ENCODE data around the gene PRKCE. TPM values are rescaled to one million over a fixed set of nuclear protein-coding genes. Genes with fewer than 3 reads are reported as not detected.

The PRKCE gene
- total RNA-seq, 1 experiment from 2014 or later = 17.7 TPM

DNA sequence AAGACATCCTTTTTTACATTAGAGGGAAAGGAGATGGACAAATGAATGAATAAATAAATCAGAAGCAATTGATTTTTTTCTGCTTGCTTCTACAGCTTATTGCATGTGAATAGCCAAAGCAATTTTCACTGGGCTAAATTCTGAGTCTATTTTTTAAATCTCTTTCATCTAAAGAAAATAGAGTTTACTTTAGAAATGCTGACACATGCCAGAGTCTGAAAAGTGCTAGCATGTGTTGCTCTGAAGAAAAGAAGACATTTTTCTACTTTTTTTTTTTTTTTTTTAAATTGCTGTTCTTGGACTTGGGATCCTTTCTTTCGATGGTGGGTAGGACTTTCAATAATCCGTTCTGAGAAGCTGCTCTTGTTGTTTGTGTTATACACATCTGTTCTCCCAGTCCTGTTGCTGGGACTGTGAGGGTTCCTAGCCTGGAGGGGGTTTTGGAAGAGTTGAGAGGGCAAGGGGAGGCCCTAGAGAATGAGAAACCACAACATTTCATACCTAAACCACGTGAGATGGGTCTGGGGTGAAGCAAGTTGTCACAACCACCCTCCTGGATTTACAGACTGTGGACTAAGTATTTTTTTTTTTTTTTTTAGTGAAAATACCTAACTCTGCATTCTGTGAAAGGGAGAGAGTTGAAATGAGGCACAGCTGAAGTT, 193.5 kb downstream of the PRKCE start:
- no peak overlapping the region for H3K4me3 Mint-ChIP-seq (ENCODE audit: low read depth, unreplicated experiment)
- intact Hi-C loops (cut with micrococcal nuclease; ENCODE audit: unreplicated experiment) = no loop called here
- TF ChIP-seq, protein P1, sequence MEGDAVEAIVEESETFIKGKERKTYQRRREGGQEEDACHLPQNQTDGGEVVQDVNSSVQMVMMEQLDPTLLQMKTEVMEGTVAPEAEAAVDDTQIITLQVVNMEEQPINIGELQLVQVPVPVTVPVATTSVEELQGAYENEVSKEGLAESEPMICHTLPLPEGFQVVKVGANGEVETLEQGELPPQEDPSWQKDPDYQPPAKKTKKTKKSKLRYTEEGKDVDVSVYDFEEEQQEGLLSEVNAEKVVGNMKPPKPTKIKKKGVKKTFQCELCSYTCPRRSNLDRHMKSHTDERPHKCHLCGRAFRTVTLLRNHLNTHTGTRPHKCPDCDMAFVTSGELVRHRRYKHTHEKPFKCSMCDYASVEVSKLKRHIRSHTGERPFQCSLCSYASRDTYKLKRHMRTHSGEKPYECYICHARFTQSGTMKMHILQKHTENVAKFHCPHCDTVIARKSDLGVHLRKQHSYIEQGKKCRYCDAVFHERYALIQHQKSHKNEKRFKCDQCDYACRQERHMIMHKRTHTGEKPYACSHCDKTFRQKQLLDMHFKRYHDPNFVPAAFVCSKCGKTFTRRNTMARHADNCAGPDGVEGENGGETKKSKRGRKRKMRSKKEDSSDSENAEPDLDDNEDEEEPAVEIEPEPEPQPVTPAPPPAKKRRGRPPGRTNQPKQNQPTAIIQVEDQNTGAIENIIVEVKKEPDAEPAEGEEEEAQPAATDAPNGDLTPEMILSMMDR (IDR thresholded peaks at IDR 0.05; ENCODE audit: unreplicated experiment) = no peak

DNA sequence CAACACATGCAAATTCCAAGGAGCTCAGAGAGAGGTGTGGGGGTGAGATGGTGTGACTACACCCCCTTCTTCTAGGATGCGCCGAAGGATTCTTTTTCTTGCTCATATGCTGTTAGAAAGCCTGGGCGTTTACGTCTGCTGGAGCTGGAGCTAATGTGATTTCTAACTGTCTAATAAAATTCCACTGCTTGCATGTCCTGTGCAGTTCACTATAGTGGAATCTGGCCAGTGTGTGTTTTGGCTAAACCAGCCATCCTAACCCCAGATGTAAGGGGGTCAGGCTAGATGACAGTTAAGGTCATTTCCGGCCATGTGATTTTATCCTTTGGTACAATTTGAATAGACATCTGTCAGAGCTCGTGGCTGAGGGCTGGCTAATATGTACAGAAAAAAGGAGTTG, 194.1 kb downstream of the PRKCE start:
- no peak overlapping the region for H3K4me3 Mint-ChIP-seq (ENCODE audit: low read depth, unreplicated experiment)
- H3K27ac Mint-ChIP-seq (ENCODE audit: unreplicated experiment) = no peak overlapping the region
- H3K9me3 Mint-ChIP-seq (ENCODE audit: low read depth, unreplicated experiment) = no peaks in the 10 kb centered on the region
- no peaks in the 10 kb centered on the region for H3K36me3 Mint-ChIP-seq (ENCODE audit: insufficient read depth, unreplicated experiment)
- CTCF ChIA-PET = interaction anchor here (0.6 kb wide), 1 partner anchor 256 kb away, joined by 3 read pairs; no protein-coding TSS in a partner anchor
- H3K27me3 Mint-ChIP-seq (ENCODE audit: unreplicated experiment) = no peaks in the 10 kb centered on the region
- no peak for DNase-seq
- intact Hi-C loops (cut with micrococcal nuclease; ENCODE audit: unreplicated experiment) = no loop called here
- BruUV-seq (replicated peaks) = no TSS peak
- TF ChIP-seq, protein P1 (IDR thresholded peaks at IDR 0.05; ENCODE audit: unreplicated experiment) = no peak
- H3K4me1 Mint-ChIP-seq (ENCODE audit: low read depth, unreplicated experiment) = peaks cover 10% of the 10 kb centered on the region

More for the DNA sequence above, 193.5 kb downstream of the PRKCE start:
- Mint-ChIP-seq H3K36me3 (ENCODE audit: insufficient read depth, unreplicated experiment) (no peaks in the 10 kb centered on the region), H3K27ac (ENCODE audit: unreplicated experiment) (no peak overlapping the region), H3K4me1 (ENCODE audit: low read depth, unreplicated experiment) (peaks cover 4% of the 10 kb centered on the region), H3K9me3 (ENCODE audit: low read depth, unreplicated experiment) (no peaks in the 10 kb centered on the region), H3K27me3 (ENCODE audit: unreplicated experiment) (no peaks in the 10 kb centered on the region)
- no peak for DNase-seq
- BruUV-seq (replicated peaks) = no TSS peak
- CTCF ChIA-PET = interaction anchor here (0.6 kb wide), 1 partner anchor 256 kb away, joined by 3 read pairs; no protein-coding TSS in a partner anchor

DNA sequence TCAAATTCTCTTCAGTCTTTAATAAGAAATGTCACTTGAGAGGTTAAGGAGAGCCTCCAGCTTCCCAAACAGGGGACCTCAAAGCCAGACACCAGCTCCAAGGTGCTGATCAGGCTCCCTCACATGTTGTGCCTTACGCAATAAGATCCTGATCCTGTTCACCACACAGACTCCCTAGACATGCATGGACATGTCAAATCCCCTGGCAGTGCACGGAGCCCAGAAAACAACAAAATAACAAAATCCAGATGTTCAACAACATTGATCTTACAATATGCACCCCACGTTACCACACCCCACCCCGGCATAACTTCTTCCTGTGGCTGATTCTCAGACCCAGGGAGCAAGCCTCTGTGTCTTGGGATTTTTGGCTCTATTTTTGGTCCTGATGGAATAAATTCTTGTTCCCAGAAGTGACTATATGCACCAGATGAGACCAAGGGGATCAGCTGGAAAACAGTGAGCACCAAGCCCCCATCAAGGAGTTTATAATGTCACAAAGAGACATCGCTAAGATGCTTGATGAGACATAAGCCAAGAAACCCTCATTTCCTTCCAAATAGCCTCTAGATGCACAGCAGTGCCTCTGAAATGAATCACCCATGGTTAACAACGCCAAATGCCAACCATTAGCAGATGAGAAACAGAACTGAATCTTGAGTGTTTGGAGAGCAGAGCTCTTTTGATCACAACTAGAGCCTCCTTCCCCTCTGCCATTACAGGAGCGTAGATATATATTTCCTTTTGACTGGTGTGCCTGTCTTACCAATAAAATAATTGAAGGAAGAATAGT, 198.2 kb downstream of the PRKCE start:
- no TSS peak for BruUV-seq (replicated peaks)
- TF ChIP-seq, protein P1 (IDR thresholded peaks at IDR 0.05; ENCODE audit: unreplicated experiment) = no peak
- Mint-ChIP-seq H3K27me3 (ENCODE audit: unreplicated experiment) (no peaks in the 10 kb centered on the region), H3K4me1 (ENCODE audit: low read depth, unreplicated experiment) (peaks cover 32% of the 10 kb centered on the region), H3K9me3 (ENCODE audit: low read depth, unreplicated experiment) (no peaks in the 10 kb centered on the region), H3K27ac (ENCODE audit: unreplicated experiment) (no peak overlapping the region), H3K36me3 (ENCODE audit: insufficient read depth, unreplicated experiment) (no peaks in the 10 kb centered on the region), H3K4me3 (ENCODE audit: low read depth, unreplicated experiment) (no peak overlapping the region)
- no peak for DNase-seq
- intact Hi-C loops (cut with micrococcal nuclease; ENCODE audit: unreplicated experiment) = no loop called here
- CTCF ChIA-PET = no interaction called here

GRCh38 chr2:45850558-45850957, 199.1 kb downstream of the PRKCE start:
- CTCF ChIA-PET = interaction anchor here (1.1 kb wide), 1 partner anchor 169 kb away, joined by 3 read pairs; no protein-coding TSS in a partner anchor
- intact Hi-C loops (cut with micrococcal nuclease; ENCODE audit: unreplicated experiment) = no loop called here

More at GRCh38 chr2:45850558-45850957, 199.1 kb downstream of the PRKCE start:
- Mint-ChIP-seq H3K36me3 (ENCODE audit: insufficient read depth, unreplicated experiment) (no peaks in the 10 kb centered on the region), H3K27ac (ENCODE audit: unreplicated experiment) (no peak overlapping the region), H3K27me3 (ENCODE audit: unreplicated experiment) (no peaks in the 10 kb centered on the region), H3K4me3 (ENCODE audit: low read depth, unreplicated experiment) (no peak overlapping the region), H3K4me1 (ENCODE audit: low read depth, unreplicated experiment) (peaks cover 32% of the 10 kb centered on the region), H3K9me3 (ENCODE audit: low read depth, unreplicated experiment) (no peaks in the 10 kb centered on the region)
- DNase-seq = no peak
- BruUV-seq (replicated peaks) = no TSS peak
- TF ChIP-seq, protein P1 (IDR thresholded peaks at IDR 0.05; ENCODE audit: unreplicated experiment) = no peak

Data from Calu3 (cell line).